ENCODE measurements around the gene DPF3. TPM values are rescaled to one million over a fixed set of nuclear protein-coding genes. Genes with fewer than 3 reads are reported as not detected.

DPF3 gene
- total RNA-seq, 3 donors from 2014 or later = 0.32 to 2.8 (median 1.3) TPM

- Histone ChIP-seq H3K4me3 (no peak overlapping the region), H3K27me3 (no peaks in the 10 kb centered on the region)
- intact Hi-C loops (cut with DNase I; ENCODE audit: low total_unique reads) = no loop called here
These were observed 11.9 kb downstream of the DPF3 start for GRCh38 chr14:72882047-72882446.

GRCh38 chr14:72881543-72881942, 12.4 kb downstream of the DPF3 start:
- TF ChIP-seq POLR2A (IDR thresholded peaks at IDR 0.05) (no peak), POLR2AphosphoS5 (IDR thresholded peaks at IDR 0.05) (no peak), CTCF (IDR thresholded peaks at IDR 0.05) (no peak)
- H3K4me3 ChIP-seq = no peak overlapping the region
- H3K4me1 ChIP-seq = no peaks in the 10 kb centered on the region
- no peak overlapping the region for H3K27ac ChIP-seq
- no peak for DNase-seq (ENCODE audit: low spot score in 2 of 2)
- intact Hi-C loops (cut with DNase I; ENCODE audit: low total_unique reads) = no loop called here
- H3K9me3 ChIP-seq = no peaks in the 10 kb centered on the region
- no peaks in the 10 kb centered on the region for H3K27me3 ChIP-seq
- no peaks in the 10 kb centered on the region for H3K36me3 ChIP-seq

More at GRCh38 chr14:72882047-72882446, 11.9 kb downstream of the DPF3 start:
- H3K4me1 ChIP-seq = no peaks in the 10 kb centered on the region
- no peaks in the 10 kb centered on the region for H3K9me3 ChIP-seq
- no peak for DNase-seq (ENCODE audit: low spot score in 2 of 2)
- H3K36me3 ChIP-seq = no peaks in the 10 kb centered on the region
- TF ChIP-seq CTCF (IDR thresholded peaks at IDR 0.05) (no peak), POLR2A (IDR thresholded peaks at IDR 0.05) (no peak), POLR2AphosphoS5 (IDR thresholded peaks at IDR 0.05) (no peak)
- no peak overlapping the region for H3K27ac ChIP-seq

GRCh38 chr14:72880820-72881219, 13.1 kb downstream of the DPF3 start:
- H3K4me3 ChIP-seq = no peak overlapping the region
- intact Hi-C loops (cut with DNase I; ENCODE audit: low total_unique reads) = no loop called here
- no peaks in the 10 kb centered on the region for H3K9me3 ChIP-seq
- no peak for DNase-seq (ENCODE audit: low spot score in 2 of 2)
- no peaks in the 10 kb centered on the region for H3K27me3 ChIP-seq
- H3K36me3 ChIP-seq = no peaks in the 10 kb centered on the region
- H3K27ac ChIP-seq = no peak overlapping the region
- no peaks in the 10 kb centered on the region for H3K4me1 ChIP-seq
- TF ChIP-seq CTCF (IDR thresholded peaks at IDR 0.05) = no peak

GRCh38 chr14:72880164-72880563, 13.7 kb downstream of the DPF3 start:
- no peak overlapping the region for H3K27ac ChIP-seq
- DNase-seq (ENCODE audit: low spot score in 2 of 2) = no peak
- no peaks in the 10 kb centered on the region for H3K27me3 ChIP-seq
- H3K36me3 ChIP-seq = no peaks in the 10 kb centered on the region
- intact Hi-C loops (cut with DNase I; ENCODE audit: low total_unique reads) = no loop called here
- H3K4me3 ChIP-seq = no peak overlapping the region
- no peaks in the 10 kb centered on the region for H3K4me1 ChIP-seq
- TF ChIP-seq POLR2AphosphoS5 (IDR thresholded peaks at IDR 0.05) = no peak
- TF ChIP-seq POLR2A (IDR thresholded peaks at IDR 0.05) = no peak
- no peak for TF ChIP-seq CTCF (IDR thresholded peaks at IDR 0.05)
- H3K9me3 ChIP-seq = no peaks in the 10 kb centered on the region

GRCh38 chr14:72879431-72879830, 14.5 kb downstream of the DPF3 start:
- intact Hi-C loops (cut with DNase I; ENCODE audit: low total_unique reads) = no loop called here
- no peaks in the 10 kb centered on the region for H3K4me1 ChIP-seq
- no peaks in the 10 kb centered on the region for H3K9me3 ChIP-seq
- no peaks in the 10 kb centered on the region for H3K36me3 ChIP-seq
- TF ChIP-seq POLR2A (IDR thresholded peaks at IDR 0.05) = no peak
- no peak for TF ChIP-seq POLR2AphosphoS5 (IDR thresholded peaks at IDR 0.05)
- TF ChIP-seq CTCF (IDR thresholded peaks at IDR 0.05) = no peak
- H3K4me3 ChIP-seq = no peak overlapping the region
- no peaks in the 10 kb centered on the region for H3K27me3 ChIP-seq
- DNase-seq (ENCODE audit: low spot score in 2 of 2) = no peak
- H3K27ac ChIP-seq = no peak overlapping the region
